GM21515 (cell line): Measurements from ENCODE around the gene ABLIM2.

Source experiments
- ATAC-seq: cut with Tn5 transposase; IDR thresholded peaks from one replicate; pipeline ENCODE4 v1.9.1; 2021; ENCODE audit not compliant: unreplicated experiment

Gene ABLIM2

DNA sequence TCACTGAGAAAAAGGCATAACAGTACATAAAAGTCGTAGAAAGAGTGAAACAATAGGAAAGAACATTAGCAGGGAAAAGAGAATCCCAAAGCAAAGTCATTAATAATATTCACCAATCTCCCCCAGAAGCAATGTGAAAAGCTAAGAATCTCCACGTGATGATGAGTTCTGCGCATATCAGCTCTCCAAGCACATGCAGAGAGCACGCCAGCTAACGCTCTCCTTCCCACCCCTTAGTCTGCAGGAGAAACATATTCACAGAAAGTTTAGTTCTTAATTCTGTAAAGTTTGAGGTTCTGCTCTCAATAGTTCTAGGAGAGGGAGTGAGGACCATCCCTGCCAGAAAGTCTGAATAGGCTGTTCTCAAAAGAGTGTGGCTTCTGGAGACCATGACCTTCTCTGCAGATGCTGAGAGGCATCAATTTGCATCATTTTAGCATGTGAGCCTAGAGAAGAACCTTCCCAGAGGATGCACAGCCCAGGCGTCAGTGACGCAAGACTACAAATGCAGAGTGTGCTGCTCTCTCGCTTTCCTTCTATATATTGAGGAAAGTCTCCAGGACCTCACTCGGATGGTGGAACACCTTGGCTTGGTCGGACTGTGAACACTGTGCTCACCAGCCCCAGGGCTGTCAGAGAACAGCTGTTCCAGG lies 167.7 kb downstream of the ABLIM2 start:
- ATAC-seq = no peak

DNA sequence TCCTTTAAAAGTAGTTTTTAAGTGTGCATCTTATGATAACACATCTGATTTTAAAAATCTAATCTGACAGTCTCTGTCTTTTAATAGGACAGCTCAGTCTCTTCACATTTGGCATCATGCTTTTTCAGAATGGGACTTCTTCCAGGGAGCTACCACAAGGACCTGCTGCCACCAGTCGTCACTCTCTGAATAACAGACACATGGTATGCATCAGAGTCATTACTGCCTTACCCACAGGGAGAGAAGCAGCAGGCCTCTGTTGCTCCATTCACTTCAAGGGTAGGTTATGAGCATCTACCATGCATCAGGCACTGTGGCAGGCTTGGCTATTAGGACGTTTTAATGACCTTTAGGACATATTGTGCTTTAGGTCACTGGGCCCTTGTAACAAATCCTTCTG lies 169.0 kb downstream of the ABLIM2 start:
- no peak for ATAC-seq

DNA sequence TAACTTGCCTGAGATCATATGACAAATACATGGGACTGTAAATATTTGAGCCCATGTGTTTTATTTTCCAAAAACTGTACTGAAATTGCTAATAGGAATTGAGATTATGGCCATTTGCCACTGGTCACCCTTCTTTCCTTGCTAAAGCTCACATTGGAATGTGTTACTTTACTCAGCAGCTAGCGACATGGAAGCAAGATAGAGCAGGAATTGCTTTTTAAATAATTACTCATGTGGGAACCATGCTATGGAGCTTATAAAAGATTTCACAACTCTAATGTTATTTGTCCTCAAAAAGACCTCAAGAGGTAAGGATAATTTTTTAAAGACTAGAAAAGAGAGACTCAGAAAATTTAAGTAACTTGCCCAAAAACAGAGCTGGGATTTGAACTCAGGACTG lies 170.2 kb downstream of the ABLIM2 start:
- ATAC-seq = no peak

DNA sequence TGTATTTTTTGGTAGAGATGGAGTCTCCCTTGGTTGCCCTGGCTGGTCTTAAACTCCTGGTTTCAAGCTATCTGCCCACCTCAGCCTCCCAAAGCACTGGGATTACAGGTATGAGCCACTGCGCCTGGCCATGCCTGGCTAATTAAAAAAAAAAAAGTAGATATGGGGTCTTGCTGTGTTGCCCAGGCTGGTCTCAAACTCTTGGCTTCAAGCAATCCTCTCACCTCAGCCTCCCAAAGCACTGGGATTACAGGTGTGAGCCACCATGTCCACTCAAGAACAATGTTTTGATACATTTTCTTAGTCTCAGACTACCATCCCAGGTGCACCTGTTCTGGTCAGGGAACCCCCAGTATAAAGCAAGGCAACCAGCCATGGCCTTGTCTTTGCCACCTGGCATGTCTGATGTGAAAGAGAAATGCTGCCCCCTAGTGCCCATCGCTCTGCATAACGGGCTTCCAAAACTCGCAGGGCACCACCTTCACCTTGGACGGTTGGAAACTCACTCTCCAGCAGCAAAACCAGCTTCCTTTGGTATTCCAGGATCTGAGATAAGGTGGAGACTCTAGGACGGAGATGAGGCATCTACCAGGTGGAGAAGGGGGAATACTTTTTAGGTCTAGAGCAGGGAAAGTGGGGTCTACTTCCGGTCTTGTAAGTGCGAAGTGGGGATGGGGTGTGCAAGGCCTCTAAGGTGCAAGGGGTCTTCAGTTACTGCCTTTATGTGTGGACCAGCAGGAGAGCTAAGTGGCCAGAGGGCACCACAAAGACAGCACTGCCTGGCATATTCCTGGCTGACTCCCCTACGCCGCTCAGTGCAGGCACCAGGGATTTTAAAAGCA lies 171.2 kb downstream of the ABLIM2 start:
- ATAC-seq = peak; percentile 80

DNA sequence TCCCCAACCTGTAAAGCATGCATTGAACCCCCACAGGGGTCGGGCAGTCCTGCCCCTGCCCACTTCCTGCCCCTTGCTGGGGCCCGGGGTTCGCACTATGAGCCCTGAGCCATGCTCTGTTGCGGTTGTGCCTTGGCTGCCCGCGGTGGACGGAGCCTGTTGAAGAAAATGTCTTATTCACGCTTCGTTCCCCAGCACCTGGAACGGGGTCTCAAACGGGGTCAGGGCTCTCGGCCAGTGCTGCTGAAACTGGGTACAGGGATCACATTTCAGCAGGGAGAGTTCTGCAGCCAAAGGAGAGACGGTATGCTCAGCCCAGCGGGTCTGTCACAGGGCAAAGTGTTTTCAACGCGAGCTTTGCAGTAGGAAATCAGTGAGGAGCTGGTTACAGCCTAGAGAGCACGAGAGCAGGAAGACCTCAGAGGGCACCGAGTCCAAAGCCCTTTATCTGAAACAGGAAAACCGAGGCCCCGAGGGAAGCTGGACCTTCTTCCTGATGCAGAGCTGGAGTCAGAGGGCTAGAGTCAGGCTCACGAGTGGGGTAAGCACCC lies 172.6 kb downstream of the ABLIM2 start:
- no peak for ATAC-seq

DNA sequence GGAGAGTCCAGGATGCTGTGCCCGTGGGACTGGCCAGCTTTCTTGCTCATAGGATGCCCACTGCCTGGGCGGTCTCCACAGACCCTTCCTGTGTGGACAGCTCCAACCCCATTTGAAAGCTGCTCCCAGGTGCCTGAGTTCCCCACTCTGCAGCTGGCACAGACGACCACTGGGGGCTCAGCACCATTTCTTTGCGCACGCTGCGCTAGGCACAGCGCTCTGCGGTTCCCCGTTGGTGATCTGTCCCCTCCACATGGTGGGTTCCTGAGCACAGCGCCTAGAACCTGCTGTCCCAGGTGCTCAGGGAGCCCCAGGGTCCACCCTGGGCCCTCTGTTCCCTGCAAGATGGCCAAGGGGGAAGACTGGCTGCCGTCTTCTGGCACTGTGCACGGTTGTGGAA lies 173.5 kb downstream of the ABLIM2 start:
- no peak for ATAC-seq

DNA sequence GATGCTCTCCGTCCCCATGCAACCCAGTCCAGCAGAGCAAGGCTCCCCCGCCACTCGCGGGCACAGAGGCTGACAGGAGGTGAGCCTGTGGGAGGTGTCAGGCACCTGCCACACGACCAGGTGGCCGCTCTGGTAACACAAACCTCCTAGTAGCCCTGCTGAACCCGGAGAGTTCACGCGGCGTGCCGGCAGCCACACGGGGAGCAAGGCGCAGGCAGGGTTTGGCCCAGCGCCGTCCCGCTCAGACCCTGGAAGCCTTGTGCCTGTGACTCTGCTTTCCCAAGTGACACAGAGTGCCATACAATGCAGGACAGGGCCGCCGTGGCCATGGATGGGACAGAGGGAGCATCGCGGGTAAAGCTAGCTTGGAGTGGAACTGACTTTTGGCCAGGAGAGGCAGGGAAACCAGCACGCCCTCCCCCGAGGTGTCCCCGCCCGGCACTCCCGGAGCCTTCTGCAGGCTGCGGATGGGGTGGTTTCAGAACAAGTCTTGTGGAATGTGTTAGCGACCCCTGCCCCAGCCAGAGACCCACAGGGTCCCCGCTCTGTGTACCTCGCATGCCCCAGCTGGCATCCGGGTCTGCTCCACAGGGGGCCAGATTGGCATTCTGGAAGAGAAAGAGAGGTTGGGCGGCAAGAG lies 174.2 kb downstream of the ABLIM2 start:
- ATAC-seq = no peak

DNA sequence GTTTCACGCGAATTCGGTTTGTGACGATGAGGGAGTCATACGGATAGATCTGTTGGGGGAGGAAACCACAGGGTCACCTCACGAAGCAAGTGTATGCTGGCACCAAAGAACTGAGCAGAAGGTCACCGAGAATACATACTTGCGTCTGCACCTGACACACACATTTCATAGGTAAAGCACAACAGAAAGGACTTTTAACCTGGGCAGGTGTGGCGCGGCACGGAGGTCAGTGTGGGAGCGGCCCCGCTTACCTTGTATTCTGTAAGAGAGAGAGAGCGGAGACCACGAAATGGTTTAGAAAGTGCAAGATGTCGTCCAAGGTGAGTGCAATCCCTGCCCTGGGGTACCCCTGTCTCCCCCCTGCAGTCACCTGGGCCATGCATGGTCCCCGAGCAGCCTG lies 175.3 kb downstream of the ABLIM2 start:
- no peak for ATAC-seq

DNA sequence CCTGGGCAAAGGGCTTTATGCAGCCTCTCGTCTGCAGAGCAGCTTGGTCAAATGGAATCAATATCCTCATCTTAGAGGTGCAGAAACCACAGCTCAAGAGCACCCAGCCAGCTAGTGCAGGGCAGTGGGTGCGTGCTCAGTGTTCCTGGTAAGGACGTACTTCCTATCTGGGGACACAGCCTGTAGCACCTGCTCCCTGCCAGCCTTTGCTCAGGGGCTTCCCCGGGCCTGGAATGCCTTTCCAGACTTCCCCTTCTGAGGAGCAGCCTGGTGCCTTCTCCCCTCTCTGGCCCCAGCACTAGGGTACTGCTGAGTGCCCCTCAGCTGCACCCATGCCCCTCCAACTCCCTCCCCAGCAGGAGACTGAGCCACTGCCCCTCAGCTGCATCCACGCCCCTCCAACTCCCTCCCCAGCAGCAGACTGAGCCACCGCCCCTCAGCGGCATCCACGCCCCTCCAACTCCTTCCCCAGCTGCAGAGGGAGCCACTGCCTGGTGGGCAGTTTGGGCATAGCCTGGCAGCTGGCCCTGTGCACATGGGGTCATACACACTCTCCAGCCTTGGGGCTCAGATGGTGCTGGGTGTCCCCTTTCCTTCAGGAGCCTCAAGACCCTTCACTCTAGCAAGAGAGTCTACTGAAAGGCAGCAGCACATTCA lies 176.7 kb downstream of the ABLIM2 start:
- no peak for ATAC-seq

DNA sequence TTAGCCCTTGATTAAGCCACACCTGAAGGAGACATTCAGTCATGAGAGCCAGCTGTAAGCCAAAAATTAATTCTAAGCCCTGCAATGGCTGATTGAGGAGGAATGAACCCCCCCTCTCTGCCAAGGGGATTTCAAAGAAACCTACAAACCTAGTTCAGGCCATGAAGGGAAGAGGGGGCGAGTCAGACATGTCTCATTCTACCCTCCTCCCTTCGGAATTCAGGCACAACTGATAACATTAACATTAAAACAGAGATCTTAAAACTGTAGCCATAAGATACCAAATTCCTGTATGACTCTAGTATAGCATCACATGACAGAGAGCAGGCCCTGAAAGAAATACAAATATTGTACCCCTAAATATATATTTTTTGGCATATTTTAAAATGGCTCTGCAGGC lies 178.6 kb downstream of the ABLIM2 start:
- no peak for ATAC-seq

DNA sequence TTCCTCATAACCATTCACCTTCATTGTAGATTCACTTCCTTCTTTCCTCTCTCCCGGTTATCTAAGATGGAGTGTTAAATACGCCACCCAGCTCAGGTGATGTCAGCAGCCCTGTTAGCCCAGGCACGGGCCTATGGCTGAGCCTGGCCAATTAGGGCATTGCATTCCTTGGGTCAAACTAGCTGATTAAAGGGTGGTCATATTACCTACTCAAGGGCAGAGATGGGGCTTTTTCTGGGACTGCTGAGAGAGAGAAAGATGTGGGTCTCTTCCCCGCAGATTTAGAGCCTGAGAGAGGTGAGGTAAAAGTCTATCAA lies 179.0 kb downstream of the ABLIM2 start:
- no peak for ATAC-seq

DNA sequence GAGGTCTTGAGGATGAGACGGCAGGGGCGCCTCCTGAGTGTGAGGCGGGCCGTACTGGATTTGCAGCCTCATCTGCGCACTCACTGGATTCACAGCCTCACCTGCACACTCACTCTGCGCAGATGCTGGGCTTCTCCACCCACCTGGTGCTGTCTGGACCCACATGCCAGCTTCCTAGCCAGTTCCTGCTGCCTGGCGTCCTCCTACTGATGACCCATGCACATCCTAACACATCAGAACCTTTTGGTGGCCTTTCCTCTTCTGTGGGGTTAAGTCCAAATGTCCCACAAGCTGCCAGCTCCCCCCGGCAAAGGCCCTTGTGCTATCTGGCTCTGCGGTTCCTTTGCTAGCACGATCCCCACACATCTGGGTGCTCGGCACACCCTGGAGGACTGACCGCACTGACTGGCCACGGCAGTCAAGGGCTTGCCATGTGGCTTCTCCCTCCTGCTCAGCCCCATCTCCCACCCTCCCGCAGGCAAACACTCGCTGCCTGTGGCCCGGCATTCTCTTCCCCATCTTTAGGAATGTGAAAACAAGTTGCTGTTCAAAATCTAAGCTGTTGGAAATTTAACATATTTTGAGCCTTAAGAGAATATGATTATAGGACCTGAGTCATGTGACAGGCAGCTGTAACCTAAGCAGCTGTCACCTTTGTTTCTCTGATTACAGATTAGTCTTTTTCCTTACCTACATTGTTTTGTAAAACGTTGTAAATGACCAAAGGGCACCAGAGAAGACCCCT lies 179.5 kb downstream of the ABLIM2 start:
- no peak for ATAC-seq

DNA sequence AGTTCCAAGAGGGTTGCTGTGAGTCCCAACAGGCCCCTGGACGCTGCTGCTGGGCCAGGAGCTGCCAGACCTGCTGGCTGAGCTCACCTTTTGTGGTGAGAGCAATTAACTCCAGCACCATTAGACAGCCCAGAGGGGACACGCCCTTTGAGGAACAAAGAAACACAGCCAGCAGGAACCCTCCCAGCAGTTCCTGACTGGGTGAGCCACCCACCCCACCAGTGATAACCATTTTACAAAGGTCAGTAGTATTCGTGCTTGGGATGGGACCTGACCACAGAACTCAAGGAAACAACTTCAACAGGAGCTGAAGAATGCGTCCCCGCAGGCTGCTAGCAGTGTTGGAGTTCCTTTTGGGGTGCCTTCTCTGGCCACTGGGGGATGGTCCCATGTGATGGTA lies 180.1 kb downstream of the ABLIM2 start:
- ATAC-seq = no peak

DNA sequence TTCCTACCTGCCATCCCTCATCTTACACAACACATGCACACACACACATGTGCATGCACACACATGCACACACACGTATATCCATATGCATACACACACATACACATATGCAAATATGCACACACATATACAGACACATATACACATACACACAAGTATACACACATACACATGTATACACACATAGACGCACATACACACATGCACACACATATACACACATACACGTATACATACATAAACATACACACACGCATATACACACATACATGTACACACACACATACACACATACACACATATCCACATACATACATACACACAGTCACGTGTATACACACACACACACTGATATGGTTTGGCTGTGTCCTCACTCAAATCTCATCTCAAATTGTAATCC lies 182.0 kb downstream of the ABLIM2 start:
- no peak for ATAC-seq

DNA sequence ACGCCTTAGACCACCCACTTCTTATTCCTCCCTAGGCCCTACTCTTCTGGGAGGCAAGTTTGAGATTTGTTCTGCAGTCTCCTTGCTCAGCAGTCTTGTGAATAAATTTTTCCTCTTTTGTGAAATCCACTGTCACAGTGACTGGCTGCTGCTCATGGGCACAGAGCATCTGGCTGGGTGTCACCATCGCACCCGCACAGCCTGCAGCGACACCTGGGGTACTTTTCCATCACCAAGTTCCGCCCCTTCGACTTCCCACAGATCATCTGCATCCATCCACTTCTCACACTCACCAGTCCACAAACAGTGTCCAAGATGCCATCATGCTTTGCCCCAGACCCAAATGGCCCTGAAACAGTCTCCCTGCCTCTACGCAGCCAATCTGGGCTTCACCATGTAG lies 182.6 kb downstream of the ABLIM2 start:
- ATAC-seq = no peak

DNA sequence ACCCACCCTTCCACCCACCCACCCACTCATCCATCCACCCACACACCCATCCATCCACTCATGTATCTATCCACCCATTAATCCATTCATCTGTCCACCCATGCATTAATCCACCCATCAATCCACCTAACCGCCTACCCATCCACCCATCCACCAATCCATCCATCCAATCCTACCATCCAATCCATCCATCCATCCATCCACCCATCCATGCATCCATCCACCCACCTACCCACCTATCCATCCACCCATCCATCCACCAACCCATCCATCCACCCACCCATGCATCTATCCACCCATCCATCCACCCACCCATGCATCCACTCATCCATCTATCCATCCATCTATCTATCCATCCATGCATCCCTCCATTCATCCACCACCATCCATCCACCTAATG lies 184.2 kb downstream of the ABLIM2 start:
- ATAC-seq = no peak

DNA sequence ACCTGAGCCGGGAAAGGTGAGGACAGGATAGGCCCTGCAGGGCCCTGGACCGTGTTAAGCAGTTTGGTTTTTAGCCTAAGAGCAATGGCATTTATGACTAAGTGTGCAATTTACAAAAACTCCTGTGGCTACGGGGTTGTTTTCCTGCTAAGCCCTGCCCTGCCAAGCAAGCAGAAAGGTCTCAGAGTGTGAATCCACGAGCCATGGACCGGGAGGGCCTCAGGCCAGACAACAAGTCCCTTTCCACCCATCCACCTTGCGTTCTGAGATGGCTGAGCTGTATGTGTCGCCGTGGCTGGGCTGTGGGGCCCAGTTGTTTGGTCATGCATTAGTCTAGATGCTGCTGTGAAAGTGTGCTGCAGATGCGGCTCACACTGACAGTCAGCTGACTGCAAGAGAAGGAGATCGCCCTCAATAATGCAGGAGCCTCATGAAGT lies 185.1 kb downstream of the ABLIM2 start:
- no peak for ATAC-seq

DNA sequence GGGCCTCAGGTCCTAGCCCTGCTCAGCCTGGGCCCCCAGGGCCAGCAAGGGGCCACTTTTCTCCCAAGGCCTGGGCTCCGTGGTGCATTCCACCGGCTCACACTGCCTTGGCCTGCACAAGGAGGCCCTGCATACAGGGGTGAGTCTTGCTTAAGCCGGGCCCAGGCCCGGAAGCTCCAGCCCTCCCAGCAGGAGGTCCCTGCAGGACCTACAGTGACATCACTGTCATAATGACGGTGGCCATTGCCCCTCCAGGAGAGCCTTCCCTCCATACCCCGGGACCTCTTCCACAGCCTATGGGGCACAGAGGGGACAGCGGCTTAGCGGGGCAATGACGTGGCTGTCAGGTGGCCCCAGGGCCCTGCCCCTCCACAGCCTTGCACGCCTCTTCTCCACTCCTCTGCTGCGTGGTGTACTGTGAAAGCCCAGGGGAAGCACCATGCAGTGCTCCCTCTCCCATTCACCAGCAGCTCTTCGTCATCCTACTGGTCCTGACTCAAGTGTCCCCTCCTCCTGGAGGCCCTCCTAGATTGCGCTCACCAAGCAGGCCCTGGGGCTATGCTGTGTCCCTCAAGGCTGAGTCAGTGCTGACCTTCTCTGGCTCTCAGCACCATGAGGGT lies 186.6 kb downstream of the ABLIM2 start:
- no peak for ATAC-seq

DNA sequence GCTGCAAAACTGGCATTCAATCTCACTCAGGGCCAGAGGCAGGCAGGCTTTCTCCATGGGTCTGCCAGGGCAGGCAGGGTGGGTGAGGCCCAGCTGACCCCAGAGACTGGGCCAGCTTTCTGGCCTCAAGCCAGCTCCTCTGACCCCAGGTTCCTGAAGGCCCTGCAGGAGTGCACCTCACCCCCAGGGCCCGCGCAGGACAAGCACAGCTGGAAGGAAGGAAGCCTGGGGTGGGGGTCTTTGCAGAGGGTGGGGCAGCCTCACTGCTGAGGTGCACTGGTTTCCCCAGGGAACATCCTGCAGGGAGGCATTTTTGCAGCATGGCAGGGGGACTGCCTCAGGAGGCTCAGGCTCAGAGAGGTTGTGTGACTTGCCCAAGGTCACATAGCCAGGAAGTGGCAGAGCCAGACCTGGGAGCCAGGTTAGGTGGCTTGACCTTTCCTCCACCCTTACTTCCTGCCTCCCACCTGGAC lies 187.4 kb downstream of the ABLIM2 start:
- no peak for ATAC-seq

DNA sequence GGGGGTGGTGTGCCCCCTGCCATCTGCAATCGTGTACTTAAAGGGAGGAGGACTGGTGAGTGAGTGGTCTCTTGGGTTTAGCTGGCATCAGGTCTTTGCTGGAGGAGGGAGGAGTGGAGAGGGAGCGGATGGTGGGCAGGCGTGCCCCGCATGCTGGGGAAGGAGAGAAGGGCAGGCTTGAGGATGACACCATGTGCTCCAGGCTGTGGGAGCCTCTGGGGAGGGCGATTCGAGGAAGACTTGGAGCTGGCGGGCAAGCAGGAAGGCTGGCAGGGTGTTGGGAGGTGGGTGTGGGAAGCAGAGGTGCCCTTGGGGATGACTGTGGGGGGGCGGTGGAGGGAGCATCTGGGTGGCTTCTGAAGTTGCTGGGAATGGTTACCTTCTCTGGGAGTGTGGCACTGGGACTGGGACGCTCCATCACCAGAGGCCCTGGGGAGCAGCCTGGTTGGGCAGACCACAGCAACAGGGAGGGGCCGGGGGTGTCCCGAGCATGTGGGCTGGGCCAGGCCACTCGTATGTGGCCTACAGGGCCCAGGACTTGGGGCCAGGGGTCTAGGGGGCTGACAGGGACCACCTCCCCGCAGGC lies 188.2 kb downstream of the ABLIM2 start:
- ATAC-seq = no peak
